Stomach (tissue), 9 donors: ENCODE results near the gene IGDCC3. TPM values are rescaled to one million over a fixed set of nuclear protein-coding genes. Genes with fewer than 3 reads are reported as not detected.

Source experiments
- DNase-seq, 2 donors: peaks; one replicate each; pipeline versions ENCODE4 v3.0.0 to v3.0.0-alpha.2; 2013 to 2019
- H3K27ac ChIP-seq, 5 donors: fragments of 200-600 bp in 4 of 5; sonication (generic) in 4 of 5; one replicate each; pipeline ENCODE4 v1.5.1; 2013 to 2019; ENCODE audit warnings: mild to moderate bottlenecking in 1 of 5, moderate library complexity in 1 of 5
- H3K27me3 ChIP-seq, 3 donors: fragments of 200-600 bp; sonication (generic); one replicate each; pipeline ENCODE4 v1.5.1; 2017 to 2019; ENCODE audit warnings: mixed run types in 1 of 3
- H3K36me3 ChIP-seq, 4 donors: fragments of 200-600 bp; sonication (generic); 1 replicate in 3 of 4; 2 replicates in 1 of 4; pipeline ENCODE4 v1.5.1; 2016 to 2019
- H3K4me1 ChIP-seq, 4 donors: fragments of 200-600 bp; sonication (generic); one replicate each; pipeline ENCODE4 v1.5.1; 2016 to 2019
- H3K4me3 ChIP-seq, 4 donors: fragments of 200-600 bp; sonication (generic) in 3 of 4; one replicate each; pipeline ENCODE4 v1.5.1; 2016 to 2019; ENCODE audit warnings: mild to moderate bottlenecking in 1 of 4
- H3K9me3 ChIP-seq, 4 donors: fragments of 200-600 bp; sonication (generic); one replicate each; pipeline ENCODE4 v1.5.1; 2016 to 2019
- EP300 ChIP-seq: sonication (generic); formaldehyde crosslinking; IDR thresholded peaks from one replicate; pipeline ENCODE4 v1.6.1; 2017; ENCODE audit warnings: antibody characterized with exemption
- POLR2A ChIP-seq, 4 donors: fragments of 450-650 bp; IDR thresholded peaks; one replicate each; pipeline ENCODE4 v1.6.1; 2016; ENCODE audit warnings: antibody characterized with exemption in 4 of 4, control low read depth in 2 of 4, mild to moderate bottlenecking in 1 of 4, moderate library complexity in 1 of 4
- POLR2AphosphoS5 ChIP-seq, 3 donors: sonication (generic); formaldehyde crosslinking; IDR thresholded peaks; one replicate each; pipeline ENCODE4 v1.6.1; 2016; ENCODE audit warnings: antibody characterized with exemption in 3 of 3
- WGBS, 5 donors: extraction: QIAGEN DNeasy Blood & Tissue Kit in 3 of 5; methylation state at CpG; one replicate each; pipeline versions ENCODE4 v1.1.5 to v1.1.7; 2013 to 2018; 5-methylcytosine and 5-hydroxymethylcytosine counted together
- intact Hi-C: fragments of 100-400 bp; cut with DNase I; formaldehyde crosslinking; loops from one replicate; pipeline ENCODE4 v1.15.1; 2023; ENCODE audit warnings: low total_unique reads
- polyA plus RNA-seq, 3 donors: library from polyadenylated mRNA; stranded (reverse); fragments of 200-250 nt; gene quantifications; one replicate each; pipeline ENCODE4 v1.2.3, GENCODE V29; 2013
- total RNA-seq, 5 donors: library from RNA; depleted of rRNA; stranded (reverse); fragments of >200 nt; gene quantifications; one replicate each; pipeline versions ENCODE4 v1.1.0 to v1.2.3, GENCODE V29; 2014 to 2016
- TF ChIP-seq, protein P1 (sequence below), 7 experiments: fragments of 450-650 bp in 4 of 7; fragments of 200-600 bp in 3 of 7; sonication (generic) in 3 of 7; IDR thresholded peaks; one replicate each; pipeline ENCODE4 v1.5.1; 2016 to 2019; ENCODE audit warnings: antibody characterized with exemption in 7 of 7, control low read depth in 2 of 7, mild to moderate bottlenecking in 1 of 7
- donor health status: healthy with polysubstance abuse.
- donor health status: Bipolar disorder and iron deficiency.
- donor health status: healthy.

IGDCC3 gene
- total and polyA plus RNA-seq, 8 donors = 0.08 to 5.8 (median 0.89) TPM; not detected in 4

DNA sequence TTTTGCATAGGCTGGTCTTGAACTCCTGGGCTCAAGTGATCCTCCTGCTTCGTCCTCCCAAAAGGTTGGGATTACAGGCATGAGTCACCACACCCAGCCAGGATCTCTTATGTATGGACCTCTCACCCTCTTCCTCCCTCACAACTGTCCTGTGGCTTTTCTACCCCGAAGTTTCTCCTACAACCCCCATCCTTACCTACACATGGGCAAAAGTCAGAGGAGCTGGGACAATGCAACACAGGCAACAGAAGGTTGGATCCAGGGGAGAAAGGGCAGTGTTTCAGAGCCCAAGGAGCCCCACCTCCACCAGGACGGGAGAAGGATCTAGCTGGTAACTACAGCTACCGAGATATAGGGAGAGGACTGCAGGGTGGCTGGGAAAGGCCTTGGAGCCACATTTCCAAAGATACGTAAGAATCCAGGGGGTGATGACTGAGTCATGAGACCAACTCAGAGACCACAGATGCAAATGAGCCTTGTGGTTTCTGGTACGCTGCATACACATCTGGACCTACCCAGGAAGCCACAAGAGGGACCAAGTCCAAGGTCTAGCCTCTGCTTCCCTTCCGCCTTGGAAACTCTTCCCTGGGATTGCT lies 31.3 kb upstream of the IGDCC3 start:
- no peak for DNase-seq
- Histone ChIP-seq H3K4me1 (no peaks in the 10 kb centered on the region), H3K4me3 (no peak overlapping the region), H3K27me3 (peaks cover 0 to 31% (median 0%) of the 10 kb centered on the region in 3 donors), H3K9me3 (no peaks in the 10 kb centered on the region), H3K27ac (peak overlapping the region in 1 of 5 donors; percentile 50), H3K36me3 (no peaks in the 10 kb centered on the region)
- TF ChIP-seq, protein P1, sequence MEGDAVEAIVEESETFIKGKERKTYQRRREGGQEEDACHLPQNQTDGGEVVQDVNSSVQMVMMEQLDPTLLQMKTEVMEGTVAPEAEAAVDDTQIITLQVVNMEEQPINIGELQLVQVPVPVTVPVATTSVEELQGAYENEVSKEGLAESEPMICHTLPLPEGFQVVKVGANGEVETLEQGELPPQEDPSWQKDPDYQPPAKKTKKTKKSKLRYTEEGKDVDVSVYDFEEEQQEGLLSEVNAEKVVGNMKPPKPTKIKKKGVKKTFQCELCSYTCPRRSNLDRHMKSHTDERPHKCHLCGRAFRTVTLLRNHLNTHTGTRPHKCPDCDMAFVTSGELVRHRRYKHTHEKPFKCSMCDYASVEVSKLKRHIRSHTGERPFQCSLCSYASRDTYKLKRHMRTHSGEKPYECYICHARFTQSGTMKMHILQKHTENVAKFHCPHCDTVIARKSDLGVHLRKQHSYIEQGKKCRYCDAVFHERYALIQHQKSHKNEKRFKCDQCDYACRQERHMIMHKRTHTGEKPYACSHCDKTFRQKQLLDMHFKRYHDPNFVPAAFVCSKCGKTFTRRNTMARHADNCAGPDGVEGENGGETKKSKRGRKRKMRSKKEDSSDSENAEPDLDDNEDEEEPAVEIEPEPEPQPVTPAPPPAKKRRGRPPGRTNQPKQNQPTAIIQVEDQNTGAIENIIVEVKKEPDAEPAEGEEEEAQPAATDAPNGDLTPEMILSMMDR (IDR thresholded peaks at IDR 0.05) = no peak
- TF ChIP-seq POLR2AphosphoS5 (IDR thresholded peaks at IDR 0.05) (no peak), POLR2A (IDR thresholded peaks at IDR 0.05) (no peak), EP300 (no peak)
- intact Hi-C loops = no loop called here
- 67 to 75% (median 72%) methylated on average over 7 of the region's 7 CpGs for WGBS, 5 donors

DNA sequence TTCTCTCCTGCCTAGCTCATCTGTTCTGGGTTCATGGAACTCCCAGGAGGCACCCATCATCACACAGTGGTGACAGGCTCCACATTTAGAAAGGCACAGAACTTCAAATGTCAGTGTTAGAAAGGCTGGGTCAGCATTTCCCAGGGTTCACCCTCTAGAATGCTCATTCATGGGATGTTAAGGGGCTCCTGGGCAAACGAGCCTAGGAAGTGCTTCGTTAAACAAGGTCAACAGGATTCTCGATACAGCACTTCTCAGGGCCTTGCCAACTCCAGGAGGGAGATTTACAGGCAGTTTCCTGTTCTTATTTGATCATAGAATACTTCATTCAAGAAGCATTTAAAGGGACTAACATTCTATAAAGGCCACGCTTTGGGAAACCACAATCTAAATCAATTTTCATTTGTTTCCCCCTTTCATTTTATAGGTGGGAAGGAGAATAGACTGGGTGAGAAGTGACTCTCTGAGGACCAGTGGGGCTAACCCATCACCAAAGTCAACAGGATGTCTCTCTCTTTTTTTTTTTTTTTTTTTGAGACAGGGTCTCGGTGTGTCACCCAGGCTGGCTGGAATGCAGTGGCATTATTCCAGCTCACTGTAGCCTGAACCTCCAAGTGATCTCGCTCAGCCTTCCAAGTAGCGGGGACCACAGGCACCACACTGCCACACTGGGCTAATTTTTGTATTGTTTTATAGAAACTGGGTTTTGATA lies 30.7 kb upstream of the IGDCC3 start:
- H3K27me3 ChIP-seq = peaks cover 0 to 38% (median 0%) of the 10 kb centered on the region in 3 donors
- peak overlapping the region in 1 of 5 donors; percentile 50 for H3K27ac ChIP-seq
- no peak for DNase-seq
- H3K4me3 ChIP-seq = no peak overlapping the region
- H3K9me3 ChIP-seq = no peaks in the 10 kb centered on the region
- 58 to 69% (median 63%) methylated on average over 7 of the region's 7 CpGs for WGBS, 5 donors
- H3K36me3 ChIP-seq = no peaks in the 10 kb centered on the region
- intact Hi-C loops = no loop called here
- no peak for TF ChIP-seq POLR2A (IDR thresholded peaks at IDR 0.05)
- no peak for TF ChIP-seq POLR2AphosphoS5 (IDR thresholded peaks at IDR 0.05)
- TF ChIP-seq, protein P1 (IDR thresholded peaks at IDR 0.05) = no peak
- no peak for TF ChIP-seq EP300
- no peaks in the 10 kb centered on the region for H3K4me1 ChIP-seq

GRCh38 chr15:65406424-65407000 lies 28.7 kb upstream of the IGDCC3 start:
- Histone ChIP-seq H3K4me3 (no peak overlapping the region), H3K27me3 (peaks cover 0 to 46% (median 0%) of the 10 kb centered on the region in 3 donors), H3K9me3 (no peaks in the 10 kb centered on the region), H3K27ac (no peak overlapping the region), H3K4me1 (peaks cover 0 to 3% (median under 1%) of the 10 kb centered on the region in 4 donors), H3K36me3 (no peaks in the 10 kb centered on the region)
- WGBS, 5 donors = 63 to 82% (median 72%) methylated on average over 10 of the region's 10 CpGs
- DNase-seq = no peak
- no peak for TF ChIP-seq POLR2A (IDR thresholded peaks at IDR 0.05)
- TF ChIP-seq, protein P1 (IDR thresholded peaks at IDR 0.05) = no peak
- no peak for TF ChIP-seq POLR2AphosphoS5 (IDR thresholded peaks at IDR 0.05)
- no peak for TF ChIP-seq EP300
- intact Hi-C loops = no loop called here

DNA sequence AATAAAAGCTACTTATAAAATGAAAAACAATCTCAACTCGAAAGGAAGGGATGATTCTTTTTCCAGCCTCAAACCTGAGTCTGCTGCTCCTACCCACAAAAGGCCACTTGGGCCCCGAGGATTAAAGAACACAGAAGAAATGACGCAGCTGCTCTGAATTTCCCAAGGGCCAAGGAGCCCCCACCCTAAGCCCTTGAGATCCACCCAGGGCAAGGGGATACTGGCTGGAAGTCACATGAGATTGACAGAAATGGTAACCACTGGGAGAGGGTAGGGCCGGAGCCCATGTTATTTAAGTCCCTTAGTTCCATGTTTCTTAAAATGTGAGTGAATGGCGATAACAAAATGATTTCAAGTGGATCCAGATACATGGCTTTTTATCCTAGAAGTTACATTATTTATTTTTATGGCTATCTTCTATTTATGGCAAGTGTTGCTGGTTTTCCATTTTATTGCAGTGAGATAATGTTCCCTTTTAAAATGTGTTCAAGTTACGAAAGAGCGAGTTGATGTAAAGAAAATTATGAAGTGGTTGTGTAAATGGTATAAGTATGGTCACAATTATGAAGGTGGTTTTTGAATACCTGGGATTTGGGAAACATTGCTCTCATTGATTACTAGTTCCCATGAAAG lies 28.1 kb upstream of the IGDCC3 start:
- no peak overlapping the region for H3K27ac ChIP-seq
- H3K27me3 ChIP-seq = peaks cover 0 to 48% (median 0%) of the 10 kb centered on the region in 3 donors
- no peaks in the 10 kb centered on the region for H3K36me3 ChIP-seq
- 77 to 88% (median 82%) methylated on average over 7 of the region's 7 CpGs for WGBS, 5 donors
- intact Hi-C loops = no loop called here
- no peak for DNase-seq
- no peak overlapping the region for H3K4me3 ChIP-seq
- no peak for TF ChIP-seq POLR2A (IDR thresholded peaks at IDR 0.05)
- TF ChIP-seq, protein P1 (IDR thresholded peaks at IDR 0.05) = no peak
- TF ChIP-seq POLR2AphosphoS5 (IDR thresholded peaks at IDR 0.05) = no peak
- TF ChIP-seq EP300 = no peak
- H3K4me1 ChIP-seq = peaks cover 0 to 9% (median 4%) of the 10 kb centered on the region in 4 donors
- no peaks in the 10 kb centered on the region for H3K9me3 ChIP-seq
